GM12874 (cell line): ENCODE data around the gene CEBPZ.

Experiments used
- CTCF ChIP-seq: IDR thresholded peaks from 2 replicates; pipeline ENCODE4 v1.5.1; 2011; ENCODE audit warnings: low read depth, mild to moderate bottlenecking, control low read depth, low read length, moderate library complexity; ENCODE audit not compliant: insufficient read depth

The CEBPZ gene, protein sequence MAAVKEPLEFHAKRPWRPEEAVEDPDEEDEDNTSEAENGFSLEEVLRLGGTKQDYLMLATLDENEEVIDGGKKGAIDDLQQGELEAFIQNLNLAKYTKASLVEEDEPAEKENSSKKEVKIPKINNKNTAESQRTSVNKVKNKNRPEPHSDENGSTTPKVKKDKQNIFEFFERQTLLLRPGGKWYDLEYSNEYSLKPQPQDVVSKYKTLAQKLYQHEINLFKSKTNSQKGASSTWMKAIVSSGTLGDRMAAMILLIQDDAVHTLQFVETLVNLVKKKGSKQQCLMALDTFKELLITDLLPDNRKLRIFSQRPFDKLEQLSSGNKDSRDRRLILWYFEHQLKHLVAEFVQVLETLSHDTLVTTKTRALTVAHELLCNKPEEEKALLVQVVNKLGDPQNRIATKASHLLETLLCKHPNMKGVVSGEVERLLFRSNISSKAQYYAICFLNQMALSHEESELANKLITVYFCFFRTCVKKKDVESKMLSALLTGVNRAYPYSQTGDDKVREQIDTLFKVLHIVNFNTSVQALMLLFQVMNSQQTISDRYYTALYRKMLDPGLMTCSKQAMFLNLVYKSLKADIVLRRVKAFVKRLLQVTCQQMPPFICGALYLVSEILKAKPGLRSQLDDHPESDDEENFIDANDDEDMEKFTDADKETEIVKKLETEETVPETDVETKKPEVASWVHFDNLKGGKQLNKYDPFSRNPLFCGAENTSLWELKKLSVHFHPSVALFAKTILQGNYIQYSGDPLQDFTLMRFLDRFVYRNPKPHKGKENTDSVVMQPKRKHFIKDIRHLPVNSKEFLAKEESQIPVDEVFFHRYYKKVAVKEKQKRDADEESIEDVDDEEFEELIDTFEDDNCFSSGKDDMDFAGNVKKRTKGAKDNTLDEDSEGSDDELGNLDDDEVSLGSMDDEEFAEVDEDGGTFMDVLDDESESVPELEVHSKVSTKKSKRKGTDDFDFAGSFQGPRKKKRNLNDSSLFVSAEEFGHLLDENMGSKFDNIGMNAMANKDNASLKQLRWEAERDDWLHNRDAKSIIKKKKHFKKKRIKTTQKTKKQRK

DNA sequence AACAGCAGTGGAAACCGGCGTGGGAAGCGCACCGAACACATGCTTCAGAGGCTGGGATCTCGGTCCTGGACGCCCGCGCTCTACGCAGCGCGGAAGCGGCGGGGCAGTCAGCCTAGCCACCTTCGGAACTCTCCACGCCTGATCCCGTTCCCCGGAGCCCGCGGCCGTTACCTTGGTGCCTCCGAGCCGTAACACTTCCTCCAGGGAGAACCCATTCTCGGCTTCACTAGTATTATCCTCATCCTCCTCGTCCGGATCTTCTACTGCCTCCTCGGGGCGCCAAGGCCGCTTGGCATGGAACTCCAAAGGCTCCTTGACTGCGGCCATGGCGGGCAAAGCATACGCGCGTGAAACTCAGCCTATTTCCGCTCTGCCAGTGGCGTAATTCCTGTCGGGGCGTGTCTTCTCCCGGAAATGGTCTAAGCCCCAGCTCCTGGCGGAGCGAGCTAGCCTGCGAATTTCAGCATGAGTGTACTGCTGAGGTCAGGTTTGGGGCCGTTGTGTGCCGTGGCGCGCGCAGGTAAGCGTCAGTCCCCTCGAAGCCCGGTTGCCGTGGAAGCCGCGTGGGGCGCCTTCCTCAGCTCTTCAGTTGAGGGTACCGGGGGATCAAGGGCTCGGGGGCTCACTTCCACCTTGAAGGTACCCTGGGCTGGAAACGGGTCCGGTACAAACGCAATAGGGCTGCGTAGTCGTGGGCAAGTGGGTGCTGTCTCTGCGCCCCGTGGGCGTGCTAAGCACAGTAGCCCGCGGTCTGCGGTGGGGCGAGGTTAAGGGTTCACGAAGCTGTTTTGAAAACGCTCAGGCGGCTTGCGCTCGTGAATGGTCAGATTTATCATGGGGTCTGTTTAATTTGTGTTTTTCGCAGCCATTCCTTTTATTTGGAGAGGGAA is at the start of gene CEBPZ, which contains the start of gene NDUFAF7:
Gene CEBPZ, minus strand, starts transcription at position 356 of the 890 bp plus-strand sequence. Its CDS starts 29 bp downstream, at position 327.
Gene NDUFAF7, plus strand, starts transcription at position 418 of the 890 bp plus-strand sequence. Its CDS starts 48 bp downstream, at position 466.
- TF ChIP-seq CTCF = no peak

- no peak for TF ChIP-seq CTCF
Observed at GRCh38 chr2:37276291-37276690, 44.9 kb upstream of the CEBPZ start.

DNA sequence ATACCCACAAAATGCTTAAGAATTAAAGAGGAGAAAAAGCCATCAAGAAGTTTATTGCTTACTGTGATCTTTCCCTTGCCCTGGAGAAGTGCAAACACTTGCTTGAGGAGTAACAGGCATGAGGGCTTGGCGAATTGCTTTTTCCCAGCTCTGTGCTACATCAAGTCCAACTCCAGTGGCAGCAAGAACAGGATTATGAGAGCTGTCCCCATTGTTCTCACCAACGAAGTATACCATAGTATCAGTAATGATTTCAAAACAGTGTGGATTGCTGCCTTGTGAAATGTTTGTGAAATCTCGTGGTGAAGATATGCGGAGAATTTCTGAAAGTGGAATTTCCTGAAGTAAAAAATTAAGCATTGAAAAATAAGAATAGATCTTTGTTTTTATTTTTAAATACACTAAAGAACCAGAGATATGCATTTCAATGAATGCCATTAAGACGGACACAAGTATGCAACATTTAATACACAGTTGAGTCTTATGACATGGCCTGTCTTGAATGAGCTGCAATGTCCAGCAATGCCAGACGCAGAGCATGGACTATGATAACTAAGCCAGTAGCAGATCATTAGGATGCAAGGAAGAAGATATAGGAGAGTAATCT is 43.1 kb upstream of the CEBPZ start:
- no peak for TF ChIP-seq CTCF

GRCh38 chr2:37271376-37272067 is 40.1 kb upstream of the CEBPZ start:
- no peak for TF ChIP-seq CTCF

GRCh38 chr2:37268111-37268510 is 36.7 kb upstream of the CEBPZ start:
- TF ChIP-seq CTCF = no peak

- no peak for TF ChIP-seq CTCF
Observed at GRCh38 chr2:37267685-37268084, 36.3 kb upstream of the CEBPZ start.
